Measurements from ENCODE around the gene ZNF580.

DNA sequence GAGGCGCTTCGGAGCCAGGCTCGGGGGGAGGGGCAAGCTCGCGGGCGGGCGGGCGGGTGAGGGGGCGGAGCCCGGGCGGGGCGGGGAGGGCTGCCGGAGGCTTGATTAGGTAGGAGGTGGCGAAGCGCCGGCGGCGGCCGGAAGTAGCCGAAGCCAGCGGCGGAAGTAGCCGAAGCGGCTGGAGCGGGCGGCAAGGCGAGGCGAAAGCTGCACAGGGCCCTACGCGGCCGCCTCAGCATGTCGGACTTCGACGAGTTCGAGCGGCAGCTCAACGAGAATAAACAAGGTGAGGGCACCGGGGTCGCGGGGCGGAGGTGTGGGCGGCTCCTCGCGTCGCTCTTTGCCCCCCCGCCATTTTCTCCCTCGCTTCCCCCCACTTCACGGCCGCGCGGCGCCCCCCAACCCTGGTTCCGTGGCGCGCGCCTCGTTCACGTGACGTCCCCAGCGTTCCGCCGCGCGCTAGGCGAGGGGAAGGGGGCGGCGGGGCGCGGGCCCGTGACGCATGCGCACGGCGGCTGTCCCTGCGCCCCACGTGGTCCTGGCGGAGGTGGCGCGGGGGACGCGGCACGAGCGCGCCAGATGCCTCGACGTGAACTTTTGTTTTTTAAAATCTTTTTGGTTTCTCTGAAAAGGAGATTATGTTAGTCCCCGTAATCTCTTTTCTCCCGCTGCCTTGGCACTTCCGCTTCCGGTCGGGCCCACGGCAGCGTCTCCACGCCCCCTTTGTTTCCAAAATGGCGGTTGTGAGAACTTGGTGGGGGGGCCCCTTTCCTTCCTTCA, 14.3 kb downstream of the ZNF580 start, which contains the start of gene U2AF2:
- peak; percentile 93 for TF ChIP-seq POLR2AphosphoS5 (IDR thresholded peaks at IDR 0.05; ENCODE audit: low read depth, low read length)
- TF ChIP-seq TCF12 (IDR thresholded peaks at IDR 0.05; ENCODE audit: low read depth, low read length) = no peak
- no peak for TF ChIP-seq ZNF274 (IDR thresholded peaks at IDR 0.05; ENCODE audit: borderline replicate concordance, extremely low read depth, low read length)
- TF ChIP-seq EZH2 (IDR thresholded peaks at IDR 0.05; ENCODE audit: low read depth, low read length, severe bottlenecking) = no peak
- TF ChIP-seq CTCF (IDR thresholded peaks at IDR 0.05; ENCODE audit: control extremely low read depth in 1 of 3, insufficient read depth in 1 of 3, low read depth in 1 of 3, low read length in 3 of 3) = no peak
- peak; percentile 87 for TF ChIP-seq MAX (IDR thresholded peaks at IDR 0.05)
- peak; percentile 51; the same call in 1 of the 2 replicates for TF ChIP-seq USF2 (IDR thresholded peaks at IDR 0.05; ENCODE audit: low read length)

Data from H1 (cell line).